ENCODE data around the gene ZNF892.

- TF ChIP-seq CTCF (IDR thresholded peaks at IDR 0.05) = peak in 4 of 6 experiments; percentile 19 to 39 (median 30)
- TF ChIP-seq POLR2A (IDR thresholded peaks at IDR 0.05) = peak; percentile 28 to 37
Observed at GRCh38 chr2:95207111-95207961, at the start of gene ZNF892.
